Liver (tissue), 9 donors: ENCODE data around the gene TRIM63. TPM values are rescaled to one million over a fixed set of nuclear protein-coding genes. Genes with fewer than 3 reads are reported as not detected.

Experiments
- DNase-seq: peaks from one replicate; pipeline ENCODE4 v3.0.0-alpha.2; 2017; ENCODE audit warnings: low spot score
- H3K27ac ChIP-seq, 2 donors: one replicate each; pipeline ENCODE4 v1.7.0; 2013; ENCODE audit warnings: inconsistent platforms in 2 of 2, low read length in 2 of 2, control low read depth in 1 of 2, low read depth in 1 of 2, mild to moderate bottlenecking in 1 of 2
- H3K27me3 ChIP-seq, 4 donors: one replicate each; pipeline versions ENCODE4 v1.6.1 to v1.7.0; 2013; ENCODE audit warnings: low read length in 3 of 4, inconsistent platforms in 1 of 4, mild to moderate bottlenecking in 1 of 4, moderate library complexity in 1 of 4; ENCODE audit not compliant: control insufficient read depth in 4 of 4, insufficient read depth in 4 of 4
- H3K36me3 ChIP-seq, 4 donors: one replicate each; pipeline versions ENCODE4 v1.6.1 to v1.7.0; 2013; ENCODE audit warnings: low read length in 3 of 4, mild to moderate bottlenecking in 3 of 4, low read depth in 1 of 4, moderate library complexity in 1 of 4; ENCODE audit not compliant: control insufficient read depth in 4 of 4, insufficient read depth in 3 of 4
- H3K4me1 ChIP-seq, 4 donors: one replicate each; pipeline versions ENCODE4 v1.6.1 to v1.7.0; 2013; ENCODE audit warnings: low read length in 3 of 4, mild to moderate bottlenecking in 3 of 4, moderate library complexity in 1 of 4; ENCODE audit not compliant: control insufficient read depth in 4 of 4, insufficient read depth in 4 of 4
- H3K4me3 ChIP-seq, 3 donors: one replicate each; pipeline versions ENCODE4 v1.6.1 to v1.7.0; 2013; ENCODE audit warnings: low read length in 3 of 3, control low read depth in 1 of 3, low read depth in 1 of 3, mild to moderate bottlenecking in 1 of 3
- H3K9ac ChIP-seq, 2 donors: one replicate each; pipeline ENCODE4 v1.7.0; 2013; ENCODE audit warnings: low read length in 2 of 2, mild to moderate bottlenecking in 2 of 2, moderate library complexity in 2 of 2, control low read depth in 1 of 2, low read depth in 1 of 2
- H3K9me3 ChIP-seq, 4 donors: one replicate each; pipeline versions ENCODE4 v1.6.1 to v1.7.0; 2013; ENCODE audit warnings: low read length in 3 of 4; ENCODE audit not compliant: control insufficient read depth in 4 of 4
- EGR1 ChIP-seq, 2 donors: IDR thresholded peaks; 2 replicates each; pipeline ENCODE4 v1.6.1; 2016 to 2018; ENCODE audit warnings: antibody characterized with exemption in 2 of 2, low read depth in 2 of 2
- FOXA1 ChIP-seq: IDR thresholded peaks from 2 replicates; pipeline ENCODE4 v1.6.1; 2016; ENCODE audit warnings: antibody characterized with exemption
- GABPA ChIP-seq, 2 donors: IDR thresholded peaks in 1 of 2; conservative IDR thresholded peaks in 1 of 2; 2 replicates each; pipeline ENCODE4 v1.6.1; 2016; ENCODE audit warnings: antibody characterized with exemption in 2 of 2, mild to moderate bottlenecking in 1 of 2, moderate library complexity in 1 of 2
- HNF4A ChIP-seq, 2 donors: conservative IDR thresholded peaks; 2 replicates each; pipeline ENCODE4 v1.6.1; 2016; ENCODE audit warnings: antibody characterized with exemption in 2 of 2, mild to moderate bottlenecking in 2 of 2
- RAD21 ChIP-seq, 2 donors: IDR thresholded peaks; 2 replicates each; pipeline ENCODE4 v1.6.1; 2016; ENCODE audit warnings: antibody characterized with exemption in 2 of 2, mild to moderate bottlenecking in 2 of 2
- RXRA ChIP-seq, 2 donors: IDR thresholded peaks; 2 replicates each; pipeline ENCODE4 v1.6.1; 2017 to 2018; ENCODE audit warnings: antibody characterized with exemption in 2 of 2, mild to moderate bottlenecking in 1 of 2
- SP1 ChIP-seq: IDR thresholded peaks from 2 replicates; pipeline ENCODE4 v1.6.1; 2018; ENCODE audit warnings: antibody characterized with exemption, mild to moderate bottlenecking
- whole genome bisulfite sequencing: extraction: QIAGEN DNeasy Blood & Tissue Kit; methylation state at CpG from one replicate; pipeline ENCODE4 v1.1.7; 2013; 5-methylcytosine and 5-hydroxymethylcytosine counted together
- polyA plus RNA-seq, 2 donors: library from polyadenylated mRNA; stranded (reverse) in 1 of 2; unstranded in 1 of 2; fragments of 200-250 nt in 1 of 2; fragments of >200 nt in 1 of 2; fragmentation: Nextera tagmentation in 1 of 2; extraction: Ambion mirVana in 1 of 2; gene quantifications; one replicate each; pipeline versions ENCODE4 v1.2.1 to v1.2.3, GENCODE V29; 2013 to 2015
- total RNA-seq, 2 donors: library from RNA; depleted of rRNA; stranded (reverse); fragments of >200 nt; gene quantifications; one replicate each; pipeline ENCODE4 v1.2.3, GENCODE V29; 2014
- TF ChIP-seq, protein P1 (sequence below): fragments of 150-350 bp; IDR thresholded peaks from 2 replicates; pipeline ENCODE4 v1.5.1; 2017; ENCODE audit warnings: improper control_type of control experiment, low read depth, low read length; ENCODE audit not compliant: missing input control
- TF ChIP-seq, protein P2 (sequence below): IDR thresholded peaks from 2 replicates; pipeline ENCODE4 v1.6.1; 2016; ENCODE audit warnings: antibody characterized with exemption
- donor health status: healthy.
- donor health status: healthy.
- donor health status: healthy.
- donor health status: healthy.
- donor health status: healthy.

The TRIM63 gene
- total and polyA plus RNA-seq, 4 donors = 0.03 TPM; not detected in 3

DNA sequence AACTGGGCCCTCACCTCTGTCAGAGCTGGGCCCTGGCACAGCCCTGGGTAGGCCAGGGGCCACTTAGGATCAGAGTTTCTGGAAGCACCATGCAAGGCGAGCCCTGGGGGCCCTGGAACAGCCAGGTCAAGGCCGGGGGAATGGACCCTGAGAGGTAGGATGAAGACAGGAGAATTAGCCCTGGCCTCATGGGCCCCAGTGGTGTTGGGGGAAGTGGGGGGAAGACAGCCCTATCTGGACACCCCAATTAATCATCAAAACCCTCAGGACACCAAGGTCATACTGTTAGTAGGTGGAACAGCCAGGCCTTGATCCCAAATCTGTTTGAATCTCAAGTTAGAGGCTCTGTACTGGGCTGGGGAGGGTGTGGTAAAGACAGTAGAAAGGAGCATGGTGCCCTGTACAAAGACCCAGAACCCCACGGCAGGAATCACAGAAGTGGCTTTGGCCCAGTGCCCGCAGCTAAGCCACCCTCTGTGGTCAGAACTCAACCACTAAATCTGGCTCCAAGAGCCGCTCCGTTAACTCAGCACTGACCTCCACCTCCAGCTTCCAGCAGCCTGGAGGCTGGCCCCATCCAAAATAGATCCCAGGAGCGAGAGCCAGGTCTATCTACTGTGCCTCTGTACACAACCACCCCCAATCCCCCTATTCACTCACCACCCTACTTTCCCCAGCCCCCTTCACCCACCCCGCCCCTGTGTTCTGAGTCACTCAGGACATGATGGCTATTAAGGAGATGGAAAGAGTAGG is 14.0 kb upstream of the TRIM63 start:
- Histone ChIP-seq H3K9ac (no peak overlapping the region), H3K27me3 (peaks cover 0 to 6% (median 0%) of the 10 kb centered on the region in 4 donors), H3K4me3 (no peak overlapping the region), H3K36me3 (no peaks in the 10 kb centered on the region), H3K4me1 (peaks cover 0 to 9% (median 3%) of the 10 kb centered on the region in 4 donors), H3K9me3 (no peaks in the 10 kb centered on the region), H3K27ac (no peak overlapping the region)
- TF ChIP-seq SP1 (no peak), FOXA1 (no peak), HNF4A (conservative IDR thresholded peaks at IDR 0.05) (no peak), EGR1 (IDR thresholded peaks at IDR 0.05; ENCODE audit: low read depth in 2 of 2) (no peak)
- TF ChIP-seq, protein P1, sequence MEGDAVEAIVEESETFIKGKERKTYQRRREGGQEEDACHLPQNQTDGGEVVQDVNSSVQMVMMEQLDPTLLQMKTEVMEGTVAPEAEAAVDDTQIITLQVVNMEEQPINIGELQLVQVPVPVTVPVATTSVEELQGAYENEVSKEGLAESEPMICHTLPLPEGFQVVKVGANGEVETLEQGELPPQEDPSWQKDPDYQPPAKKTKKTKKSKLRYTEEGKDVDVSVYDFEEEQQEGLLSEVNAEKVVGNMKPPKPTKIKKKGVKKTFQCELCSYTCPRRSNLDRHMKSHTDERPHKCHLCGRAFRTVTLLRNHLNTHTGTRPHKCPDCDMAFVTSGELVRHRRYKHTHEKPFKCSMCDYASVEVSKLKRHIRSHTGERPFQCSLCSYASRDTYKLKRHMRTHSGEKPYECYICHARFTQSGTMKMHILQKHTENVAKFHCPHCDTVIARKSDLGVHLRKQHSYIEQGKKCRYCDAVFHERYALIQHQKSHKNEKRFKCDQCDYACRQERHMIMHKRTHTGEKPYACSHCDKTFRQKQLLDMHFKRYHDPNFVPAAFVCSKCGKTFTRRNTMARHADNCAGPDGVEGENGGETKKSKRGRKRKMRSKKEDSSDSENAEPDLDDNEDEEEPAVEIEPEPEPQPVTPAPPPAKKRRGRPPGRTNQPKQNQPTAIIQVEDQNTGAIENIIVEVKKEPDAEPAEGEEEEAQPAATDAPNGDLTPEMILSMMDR = no peak
- 89% methylated on average over 8 of the region's 8 CpGs for WGBS
- no peak for DNase-seq

DNA sequence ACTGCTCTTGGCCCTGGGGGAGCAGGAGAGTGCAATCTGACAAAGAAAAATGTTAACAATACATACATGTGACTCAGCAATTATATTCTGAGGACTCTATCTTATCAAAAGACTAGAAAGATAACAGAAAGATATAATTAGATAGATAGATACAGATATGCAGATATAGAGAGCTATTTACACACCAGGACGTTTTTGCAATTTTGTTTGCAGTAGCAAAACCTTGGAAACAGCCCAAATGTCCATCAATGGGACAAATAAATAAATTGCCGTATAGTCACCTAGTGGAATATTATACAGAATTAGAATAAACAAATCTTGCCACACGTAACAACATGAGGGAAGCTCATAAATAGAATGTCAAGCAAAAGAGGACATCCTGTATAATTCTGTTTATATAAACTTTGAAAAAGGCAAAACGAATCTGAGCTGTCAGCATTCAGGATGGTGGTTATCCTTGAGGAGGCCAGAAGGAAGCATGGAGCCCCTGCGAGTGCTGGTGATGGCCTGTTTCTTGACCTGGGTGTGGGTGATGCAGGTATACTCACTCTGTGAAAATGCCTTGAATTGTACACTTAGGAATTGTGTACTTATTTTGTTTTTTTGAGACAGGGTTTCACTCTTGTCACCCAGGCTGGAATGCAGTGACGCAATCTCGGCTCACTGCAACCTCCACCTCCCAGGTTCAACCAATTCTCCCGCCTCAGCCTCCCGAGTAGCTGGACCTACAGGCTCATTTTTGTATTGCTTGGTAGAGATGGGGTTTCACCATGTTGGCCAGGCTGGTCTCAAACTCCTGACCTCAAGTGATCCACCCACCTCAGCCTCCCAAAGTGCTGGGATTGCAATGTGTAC is 12.8 kb upstream of the TRIM63 start:
- Histone ChIP-seq H3K9ac (no peak overlapping the region), H3K4me1 (peaks cover 3 to 21% (median 13%) of the 10 kb centered on the region in 4 donors), H3K4me3 (no peak overlapping the region), H3K36me3 (no peaks in the 10 kb centered on the region), H3K27me3 (peaks cover 0 to 2% (median 0%) of the 10 kb centered on the region in 4 donors), H3K9me3 (no peaks in the 10 kb centered on the region), H3K27ac (no peak overlapping the region)
- WGBS = 51% methylated on average over 9 of the region's 9 CpGs
- DNase-seq = no peak
- TF ChIP-seq RXRA (IDR thresholded peaks at IDR 0.05) (no peak), GABPA (IDR thresholded peaks at IDR 0.05 in 1 of 2, conservative IDR thresholded peaks at IDR 0.05 in 1 of 2) (no peak), RAD21 (IDR thresholded peaks at IDR 0.05) (no peak), FOXA1 (no peak)
- TF ChIP-seq, protein P2, sequence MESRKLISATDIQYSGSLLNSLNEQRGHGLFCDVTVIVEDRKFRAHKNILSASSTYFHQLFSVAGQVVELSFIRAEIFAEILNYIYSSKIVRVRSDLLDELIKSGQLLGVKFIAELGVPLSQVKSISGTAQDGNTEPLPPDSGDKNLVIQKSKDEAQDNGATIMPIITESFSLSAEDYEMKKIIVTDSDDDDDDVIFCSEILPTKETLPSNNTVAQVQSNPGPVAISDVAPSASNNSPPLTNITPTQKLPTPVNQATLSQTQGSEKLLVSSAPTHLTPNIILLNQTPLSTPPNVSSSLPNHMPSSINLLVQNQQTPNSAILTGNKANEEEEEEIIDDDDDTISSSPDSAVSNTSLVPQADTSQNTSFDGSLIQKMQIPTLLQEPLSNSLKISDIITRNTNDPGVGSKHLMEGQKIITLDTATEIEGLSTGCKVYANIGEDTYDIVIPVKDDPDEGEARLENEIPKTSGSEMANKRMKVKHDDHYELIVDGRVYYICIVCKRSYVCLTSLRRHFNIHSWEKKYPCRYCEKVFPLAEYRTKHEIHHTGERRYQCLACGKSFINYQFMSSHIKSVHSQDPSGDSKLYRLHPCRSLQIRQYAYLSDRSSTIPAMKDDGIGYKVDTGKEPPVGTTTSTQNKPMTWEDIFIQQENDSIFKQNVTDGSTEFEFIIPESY = no peak
- TF ChIP-seq, protein P1 = no peak
